GM19328 (cell line): ENCODE data around the gene LPAR4.
"Not testable (repeated sequence)": the region's sequence is repeated elsewhere in the genome, so short reads cannot be mapped to it uniquely, and the experiment has no call there.

ENCODE experiments used
- ATAC-seq: cut with Tn5 transposase; IDR thresholded peaks from one replicate; pipeline ENCODE4 v1.9.1; 2021; ENCODE audit warnings: mild to moderate bottlenecking, moderate library complexity; ENCODE audit not compliant: unreplicated experiment

The LPAR4 gene

DNA sequence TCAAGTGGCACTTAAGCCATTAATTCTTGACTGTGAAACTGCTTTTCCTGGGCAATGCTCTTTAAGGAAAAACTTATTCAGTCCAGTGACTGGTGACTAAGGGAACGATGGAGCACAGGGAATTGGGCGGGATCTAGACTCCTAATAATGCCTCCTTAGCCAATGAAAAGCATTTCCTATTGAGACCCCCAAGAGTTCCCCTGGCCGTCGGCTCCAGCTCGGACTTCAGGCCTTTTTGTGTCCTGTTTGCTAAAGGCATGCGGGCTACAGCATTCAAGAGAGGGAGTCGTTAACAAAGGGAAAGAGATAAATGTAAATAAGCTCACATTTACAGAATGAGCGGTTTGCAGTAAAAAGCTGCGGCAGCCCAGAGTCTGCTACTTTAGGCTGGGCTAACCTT, at the start of gene LPAR4:
TSS of gene LPAR4 (plus strand) at position 232 of the 400 bp plus-strand sequence. CDS start 7,150 bp downstream, outside the sequence.
- ATAC-seq, result no peak

- ATAC-seq, result no peak
These were observed 41.4 kb upstream of the LPAR4 start for GRCh38 chrX:78706071-78706470.

DNA sequence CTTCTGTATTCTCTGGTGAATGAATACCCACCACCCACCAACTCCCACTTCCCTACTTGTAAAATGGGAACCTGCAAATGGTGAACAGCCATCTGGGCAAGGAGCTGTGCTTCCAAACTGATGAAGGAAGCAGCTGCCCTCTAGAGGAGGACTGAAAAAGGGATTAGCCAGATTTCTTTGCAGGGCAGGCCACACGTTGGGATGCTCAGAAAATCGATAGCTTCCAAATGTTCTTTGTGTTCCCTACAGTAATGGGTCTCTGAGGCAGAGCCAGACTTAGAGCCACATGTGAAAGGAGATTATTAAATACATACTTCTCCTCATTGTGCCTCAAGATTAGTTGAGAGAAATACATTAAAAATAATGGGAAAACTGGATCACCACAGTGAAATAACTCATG, 39.3 kb upstream of the LPAR4 start:
- no peak for ATAC-seq

GRCh38 chrX:78708816-78709215, 38.7 kb upstream of the LPAR4 start:
- ATAC-seq, result no peak

- no peak for ATAC-seq
These were observed 37.3 kb upstream of the LPAR4 start for GRCh38 chrX:78710171-78710570.

GRCh38 chrX:78712336-78712735, 35.2 kb upstream of the LPAR4 start:
- ATAC-seq, result no peak

DNA sequence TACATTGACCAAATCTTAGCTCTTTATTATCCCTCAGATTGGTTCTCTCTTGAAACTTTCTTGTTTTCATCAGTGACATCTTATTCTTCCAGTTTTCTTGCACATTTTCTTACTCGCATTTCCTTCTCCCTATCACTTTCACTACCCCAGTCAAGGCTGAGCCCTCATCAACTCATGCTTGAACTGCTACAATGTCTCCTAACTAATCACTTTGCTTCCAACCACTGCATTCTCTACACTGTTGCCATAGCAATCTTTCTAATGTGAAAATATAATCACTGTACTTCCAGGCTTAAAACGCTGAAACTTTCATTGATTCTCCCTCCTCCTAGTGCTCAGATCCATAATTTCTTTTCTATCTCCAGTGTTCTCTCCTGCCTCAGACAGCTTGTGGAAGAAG, 22.2 kb upstream of the LPAR4 start:
- no peak for ATAC-seq

- ATAC-seq, result no peak
These were observed 1.0 kb upstream of the LPAR4 start for GRCh38 chrX:78746496-78746895.

DNA sequence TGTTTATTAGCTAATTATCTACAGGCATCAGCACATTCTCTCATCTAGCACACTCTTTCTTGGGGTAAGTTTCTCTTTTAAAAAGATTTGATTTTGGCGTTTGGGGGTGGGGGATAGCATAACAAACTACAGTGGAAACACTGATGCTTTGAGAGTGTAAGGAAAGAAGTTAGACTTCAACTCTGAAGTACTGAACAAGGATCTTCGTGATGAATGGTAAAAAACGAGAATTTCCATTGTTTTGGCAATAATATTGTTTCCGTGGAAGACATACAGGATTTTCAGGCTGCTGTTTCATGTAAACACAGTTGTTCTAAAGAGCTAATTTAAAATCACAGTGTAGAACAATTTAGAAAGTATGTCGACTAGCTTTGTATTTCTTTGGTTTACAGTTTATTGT, 451 bp downstream of the LPAR4 start:
- no peak for ATAC-seq

DNA sequence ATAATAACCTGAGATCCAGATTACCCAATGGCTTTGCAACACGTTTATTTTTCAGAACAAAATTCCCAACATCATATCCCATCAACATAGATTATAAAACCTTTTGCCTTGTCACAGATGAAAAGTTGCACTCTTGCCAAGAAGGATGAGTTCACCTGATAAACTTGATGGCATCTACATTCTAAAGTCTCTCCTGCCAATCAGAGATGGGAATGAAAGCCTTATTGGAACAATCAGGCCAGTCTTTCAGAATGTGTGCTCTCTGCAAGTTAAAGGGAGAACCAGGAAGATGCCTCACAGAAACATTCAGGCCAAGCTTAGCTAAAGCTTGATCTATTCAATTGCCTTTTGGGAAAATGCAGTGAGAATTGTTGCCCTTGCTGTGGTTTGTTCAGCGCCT, 1.3 kb downstream of the LPAR4 start:
- ATAC-seq, result no peak

DNA sequence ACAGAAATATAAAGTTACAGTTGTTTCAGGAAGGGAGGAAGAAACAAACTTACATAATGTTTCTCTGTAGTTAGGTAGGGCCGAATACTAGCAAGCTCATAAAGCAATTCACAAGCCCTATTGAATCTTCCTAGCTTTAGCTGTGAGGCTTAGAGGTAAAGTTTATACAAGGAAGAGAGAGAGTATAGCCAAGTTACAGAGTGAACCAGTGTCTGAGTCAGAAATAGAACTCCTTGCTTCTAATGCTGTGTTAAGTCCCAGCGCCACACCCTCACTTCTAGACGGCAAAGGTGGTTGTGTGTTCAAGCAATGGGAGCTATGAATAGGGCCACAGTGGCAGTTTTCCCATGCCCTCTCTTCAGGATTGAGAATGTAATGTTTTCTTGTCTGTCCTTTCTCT, 6.1 kb downstream of the LPAR4 start:
- ATAC-seq, result no peak

GRCh38 chrX:78754917-78755316, 7.4 kb downstream of the LPAR4 start:
- peak; percentile 87 for ATAC-seq

GRCh38 chrX:78759081-78759480, 11.6 kb downstream of the LPAR4 start:
- no peak for ATAC-seq

GRCh38 chrX:78769101-78769755, 21.7 kb downstream of the LPAR4 start:
- ATAC-seq, result no peak

DNA sequence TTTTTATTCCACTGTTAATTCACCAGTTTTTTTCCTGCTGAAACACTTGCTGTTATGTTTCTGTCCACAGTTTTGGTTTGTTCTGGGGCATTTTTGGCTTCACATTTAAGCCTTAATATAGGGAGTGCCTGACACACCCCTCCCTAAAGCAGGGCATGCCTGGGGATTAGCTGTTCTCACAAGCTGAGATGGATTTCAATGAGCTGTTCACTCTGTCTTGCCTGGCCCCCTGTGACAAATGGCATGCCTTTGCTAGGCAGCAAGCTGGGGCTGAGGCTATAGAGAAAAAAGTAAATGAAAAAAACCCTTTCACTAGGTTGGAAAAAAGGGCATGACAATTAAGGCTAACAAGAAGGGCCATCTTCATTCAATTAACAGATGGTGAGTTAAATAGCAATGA, 22.4 kb downstream of the LPAR4 start:
- ATAC-seq, result no peak

GRCh38 chrX:78796916-78797315, 49.4 kb downstream of the LPAR4 start:
- ATAC-seq, result no peak

GRCh38 chrX:78800114-78800513, 52.6 kb downstream of the LPAR4 start:
- no peak for ATAC-seq

GRCh38 chrX:78800694-78801093, 53.2 kb downstream of the LPAR4 start:
- ATAC-seq, result no peak

- no peak for ATAC-seq
These were observed 54.0 kb downstream of the LPAR4 start for GRCh38 chrX:78801522-78801921.

DNA sequence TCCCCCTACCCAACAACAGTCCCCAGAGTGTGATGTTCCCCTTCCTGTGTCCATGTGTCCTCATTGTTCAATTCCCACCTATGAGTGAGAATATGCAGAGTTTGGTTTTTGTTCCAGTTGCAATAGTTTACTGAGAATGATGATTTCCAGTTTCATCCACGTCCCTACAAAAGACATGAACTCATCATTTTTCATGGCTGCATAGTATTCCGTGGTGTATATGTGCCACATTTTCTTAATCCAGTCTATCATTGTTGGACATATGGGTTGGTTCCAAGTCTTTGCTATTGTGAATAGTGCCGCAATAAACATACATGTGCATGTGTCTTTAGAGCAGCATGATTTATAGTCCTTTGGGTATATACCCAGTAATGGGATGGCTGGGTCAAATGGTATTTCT, 55.0 kb downstream of the LPAR4 start:
- ATAC-seq, result not testable (repeated sequence)
